Measurements from ENCODE around the gene CNIH1. TPM values are rescaled to one million over a fixed set of nuclear protein-coding genes. Genes with fewer than 3 reads are reported as not detected.

Gene CNIH1
- total RNA-seq, 1 experiment from 2014 or later = 149 TPM

- no peak for TF ChIP-seq CTCF (IDR thresholded peaks at IDR 0.05 in 2 of 3, conservative IDR thresholded peaks at IDR 0.05 in 1 of 3; ENCODE audit: borderline replicate concordance in 1 of 3, insufficient read depth in 1 of 3, low read depth in 2 of 3, low read length in 2 of 3)
These were observed 45.0 kb downstream of the CNIH1 start (continued) for GRCh38 chr14:54396183-54396492.

GRCh38 chr14:54395716-54396115 is 45.5 kb downstream of the CNIH1 start:
- no TSS peak for BruUV-seq (replicated peaks)
- Histone ChIP-seq H3K4me3 (replicated peaks in 1 of 2; ENCODE audit: low read depth in 1 of 2, low read length in 2 of 2) (no peak overlapping the region), H2AFZ (ENCODE audit: low read depth, low read length, poor library complexity, severe bottlenecking) (no peak overlapping the region), H4K20me1 (ENCODE audit: insufficient read depth) (no peaks in the 10 kb centered on the region), H3K4me1 (ENCODE audit: control insufficient read depth in 1 of 2, insufficient read depth in 2 of 2, low read length in 2 of 2) (peaks cover 9 to 21% of the 10 kb centered on the region in 2 experiments), H3K9me3 (ENCODE audit: control insufficient read depth in 1 of 2, insufficient read depth in 1 of 2, low read depth in 1 of 2, low read length in 2 of 2) (no peaks in the 10 kb centered on the region), H3K4me2 (ENCODE audit: low read length) (peak overlapping the region; percentile 83; the same call in 1 of the 2 replicates), H3K27me3 (ENCODE audit: insufficient read depth, low read length) (no peaks in the 10 kb centered on the region), H3K9me2 (ENCODE audit: insufficient read depth) (no peaks in the 10 kb centered on the region; the same call in 1 of the 2 replicates), H3K79me2 (ENCODE audit: insufficient read depth, low read length) (peaks cover 25% of the 10 kb centered on the region), H3K36me3 (ENCODE audit: control insufficient read depth in 1 of 2, insufficient read depth in 2 of 2, low read length in 2 of 2) (peaks cover 3 to 4% of the 10 kb centered on the region in 2 experiments; a peak in 1 of 4 replicates), H3K9ac (ENCODE audit: low read length) (no peak overlapping the region), H3K27ac (ENCODE audit: low read depth, low read length) (no peak overlapping the region)
- intact Hi-C loops (cut with micrococcal nuclease) = no loop called here
- ChIA-PET POLR2A (no interaction called here), RAD21 (ENCODE audit: low non-redundant PET in 1 of 2, low total read pairs in 2 of 2, uncharacterized antibody in 2 of 2, unreplicated experiment in 2 of 2) (no interaction called here), CTCF (no interaction called here)
- no peak for ATAC-seq
- no peak for DNase-seq (ENCODE audit: low read depth, low spot score)
- TF ChIP-seq YY1 (IDR thresholded peaks at IDR 0.05; ENCODE audit: extremely low read depth, insufficient replicate concordance, low read depth, low read length) (no peak), POLR2A (IDR thresholded peaks at IDR 0.05; ENCODE audit: borderline replicate concordance, extremely low read depth, insufficient read depth, insufficient read length) (no peak), SIN3A (IDR thresholded peaks at IDR 0.05; ENCODE audit: low read depth) (no peak), ZFX (IDR thresholded peaks at IDR 0.05) (no peak), JUND (IDR thresholded peaks at IDR 0.05) (no peak), ZNF274 (IDR thresholded peaks at IDR 0.05; ENCODE audit: low read depth, low read length) (no peak), CTCF (IDR thresholded peaks at IDR 0.05 in 2 of 3, conservative IDR thresholded peaks at IDR 0.05 in 1 of 3; ENCODE audit: borderline replicate concordance in 1 of 3, insufficient read depth in 1 of 3, low read depth in 2 of 3, low read length in 2 of 3) (no peak)
